SKM-1 (cell line): ENCODE measurements around the gene DENND2C.
A peak's percentile ranks its signal among the peaks of the same experiment; 100 is the strongest.

ENCODE experiments used
- DNase-seq: peaks from one replicate; lab custom pipeline; 2025; ENCODE audit not compliant: unreplicated experiment; lab: John Stamatoyannopoulos, UW

DENND2C gene, protein sequence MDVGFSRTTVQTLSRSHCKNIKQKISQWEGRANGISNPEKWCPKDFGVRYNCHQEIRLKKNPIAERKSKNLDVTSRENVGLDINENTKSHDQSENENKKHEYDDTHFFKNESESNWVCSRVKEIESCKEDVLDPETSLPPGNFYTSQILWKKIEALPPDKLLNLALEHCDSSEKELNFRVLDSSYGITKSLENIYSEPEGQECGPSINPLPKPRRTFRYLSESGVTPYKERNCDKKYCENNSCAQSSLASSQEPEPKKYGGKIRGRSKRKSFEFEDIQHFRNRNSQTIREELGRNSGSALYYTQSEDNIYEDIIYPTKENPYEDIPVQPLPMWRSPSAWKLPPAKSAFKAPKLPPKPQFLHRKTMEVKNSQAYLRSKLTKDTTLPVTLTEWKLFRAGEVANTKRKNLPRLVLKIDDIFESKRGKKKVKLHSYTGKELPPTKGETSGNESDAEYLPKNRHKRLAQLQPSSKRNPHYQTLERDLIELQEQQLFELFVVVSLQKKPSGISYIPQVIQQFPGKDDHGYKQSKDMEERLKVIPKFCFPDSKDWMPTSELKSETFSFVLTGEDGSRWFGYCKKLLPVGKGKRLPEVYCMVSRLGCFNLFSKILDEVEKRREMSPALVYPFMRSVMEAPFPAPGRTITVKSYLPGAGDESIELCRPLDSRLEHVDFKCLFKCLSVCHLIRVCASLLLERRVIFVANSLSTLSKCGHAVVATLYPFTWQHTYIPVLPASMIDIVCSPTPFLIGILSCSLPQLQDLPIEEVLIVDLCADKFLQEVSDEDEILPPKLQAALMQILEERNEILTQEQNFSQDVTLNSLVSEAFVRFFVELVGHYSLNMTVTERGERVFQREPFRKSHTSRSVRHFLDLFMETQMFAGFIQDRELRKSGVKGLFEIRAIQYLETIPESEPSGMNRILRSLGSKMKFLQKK

GRCh38 chr1:114669562-114670082 lies at the start of gene DENND2C:
Gene DENND2C, minus strand, starts transcription at chr1:114670049. Its CDS starts 44,065 bp downstream, at chr1:114625984.
- DNase-seq, result no peak

DNA sequence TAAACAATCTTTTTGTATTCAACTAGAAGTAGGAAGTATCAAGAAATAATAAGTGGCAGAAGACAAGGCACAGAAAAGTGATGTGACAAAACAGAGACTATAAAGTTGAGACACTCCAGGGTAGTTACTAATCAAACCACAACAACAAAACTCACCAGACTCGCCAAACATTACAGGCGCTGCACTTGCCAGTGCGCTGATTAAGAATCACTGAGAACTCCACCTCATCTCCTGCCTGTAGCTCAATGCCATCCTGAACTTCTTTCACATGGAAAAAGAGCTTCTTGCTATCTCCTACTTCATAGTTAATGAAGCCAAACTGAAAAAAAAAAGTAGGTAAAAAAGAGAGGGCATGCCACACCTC lies 49.6 kb upstream of the DENND2C start:
- DNase-seq, result no peak

DNA sequence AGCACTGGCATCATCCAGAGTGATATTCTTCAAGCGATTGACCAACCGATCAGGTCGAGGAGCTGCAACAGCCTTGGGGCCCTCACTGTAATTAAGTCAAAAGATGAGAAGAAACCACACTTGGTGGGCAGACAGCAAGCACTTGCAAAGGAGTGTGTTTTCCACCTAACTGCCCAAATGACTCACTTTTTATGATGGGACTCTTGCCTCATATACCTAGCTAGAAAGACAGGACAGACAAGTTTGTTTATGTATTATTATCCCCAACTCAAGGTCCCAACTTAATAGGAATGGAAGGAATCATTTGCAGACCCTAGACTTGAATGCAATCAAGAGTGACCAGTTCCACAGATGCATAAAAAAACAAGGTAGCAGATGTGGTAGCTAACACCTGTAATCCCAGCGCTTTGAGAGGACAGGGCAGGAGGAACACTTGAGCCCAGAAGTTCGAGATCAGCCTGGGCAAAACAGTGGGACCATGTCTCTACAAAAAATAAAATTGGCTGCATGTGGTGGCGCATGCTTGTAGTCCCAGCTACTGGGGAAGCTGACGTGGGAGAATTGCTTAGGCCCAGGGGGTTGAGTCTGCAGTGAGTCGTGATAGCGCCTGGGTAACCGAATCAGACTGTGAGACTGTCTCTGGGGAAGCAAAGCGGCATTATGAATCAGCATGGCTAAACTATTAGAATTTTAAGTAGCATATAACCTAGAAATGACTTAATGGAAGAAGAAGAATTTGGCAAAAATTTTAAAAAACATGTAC lies 49.0 kb upstream of the DENND2C start:
- DNase-seq, result no peak

DNA sequence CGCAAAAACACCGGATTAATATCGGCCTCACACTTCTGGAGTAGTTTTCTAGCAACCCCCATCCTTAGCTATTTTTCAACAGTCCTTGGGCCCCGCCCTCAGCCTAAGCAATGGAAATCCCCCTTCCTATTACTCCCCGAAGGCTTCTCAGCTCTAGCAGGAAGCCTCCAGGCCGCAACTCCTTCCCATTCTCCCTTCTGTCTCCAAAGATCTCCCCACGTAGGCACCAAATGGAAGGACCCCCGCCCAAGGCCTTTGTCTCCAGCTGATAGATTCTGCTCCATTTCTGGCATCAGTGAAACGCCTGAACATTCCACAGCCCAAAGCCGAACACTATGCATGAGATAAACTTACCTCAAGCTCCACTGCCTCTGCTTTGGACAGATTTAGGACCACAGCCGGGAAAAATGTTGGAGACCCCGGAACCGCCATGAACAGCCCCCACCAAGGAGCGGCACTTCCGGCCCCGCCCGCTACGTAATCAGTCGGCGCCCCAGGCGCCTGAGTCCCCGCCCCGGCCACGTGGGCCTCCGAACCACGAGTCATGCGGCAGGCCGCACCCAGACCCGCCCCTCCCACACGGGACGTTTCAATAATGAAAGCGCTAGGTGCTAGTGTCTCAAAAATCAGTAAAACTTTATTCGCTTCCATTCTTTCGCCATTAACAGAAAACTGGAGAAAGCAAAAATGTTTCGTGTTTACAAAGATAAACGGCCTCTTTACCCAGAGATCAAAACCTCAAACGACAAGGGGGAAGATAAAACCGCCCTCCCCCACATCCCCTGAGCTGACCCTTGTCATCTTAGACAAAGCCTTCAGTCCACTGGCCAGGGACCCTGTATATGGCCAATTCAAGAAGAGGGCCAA lies 46.7 kb upstream of the DENND2C start, which contains the start of gene NRAS:
Gene NRAS, minus strand, starts transcription at position 468 of the 867 bp plus-strand sequence. CDS start 611 bp downstream, outside the sequence.
- peak; percentile 67 for DNase-seq

DNA sequence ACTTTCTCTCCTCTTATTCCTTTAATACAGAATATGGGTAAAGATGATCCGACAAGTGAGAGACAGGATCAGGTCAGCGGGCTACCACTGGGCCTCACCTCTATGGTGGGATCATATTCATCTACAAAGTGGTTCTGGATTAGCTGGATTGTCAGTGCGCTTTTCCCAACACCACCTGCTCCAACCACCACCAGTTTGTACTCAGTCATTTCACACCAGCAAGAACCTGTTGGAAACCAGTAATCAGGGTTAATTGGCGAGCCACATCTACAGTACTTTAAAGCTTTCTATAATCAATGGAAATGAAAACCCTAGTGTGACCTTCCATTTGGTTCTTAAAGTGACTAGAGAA lies 46.1 kb upstream of the DENND2C start:
- no peak for DNase-seq

GRCh38 chr1:114712977-114713376 lies 43.1 kb upstream of the DENND2C start:
- no peak for DNase-seq

GRCh38 chr1:114710360-114710759 lies 40.5 kb upstream of the DENND2C start:
- DNase-seq, result no peak

DNA sequence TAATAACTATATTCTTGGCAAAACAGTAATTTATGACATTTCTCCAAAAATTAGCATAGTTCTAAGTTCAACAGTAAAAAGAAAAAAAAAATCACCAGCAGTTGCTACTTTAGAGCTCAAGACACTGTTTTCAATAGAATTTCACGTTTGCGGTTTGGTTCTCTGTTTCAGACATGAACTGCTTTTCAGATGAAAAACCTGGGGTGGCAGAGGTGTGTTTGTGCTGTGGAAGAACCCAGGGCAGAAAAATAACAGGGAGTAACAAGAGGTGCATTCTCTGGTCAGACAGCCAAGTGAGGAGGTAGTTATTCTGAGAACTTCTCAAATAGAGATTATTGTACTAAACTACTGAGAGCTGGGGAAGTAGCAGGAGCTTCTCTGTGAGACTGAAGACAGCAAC lies 37.8 kb upstream of the DENND2C start:
- no peak for DNase-seq

- DNase-seq, result no peak
Observed at GRCh38 chr1:114703242-114703641, 33.4 kb upstream of the DENND2C start.

DNA sequence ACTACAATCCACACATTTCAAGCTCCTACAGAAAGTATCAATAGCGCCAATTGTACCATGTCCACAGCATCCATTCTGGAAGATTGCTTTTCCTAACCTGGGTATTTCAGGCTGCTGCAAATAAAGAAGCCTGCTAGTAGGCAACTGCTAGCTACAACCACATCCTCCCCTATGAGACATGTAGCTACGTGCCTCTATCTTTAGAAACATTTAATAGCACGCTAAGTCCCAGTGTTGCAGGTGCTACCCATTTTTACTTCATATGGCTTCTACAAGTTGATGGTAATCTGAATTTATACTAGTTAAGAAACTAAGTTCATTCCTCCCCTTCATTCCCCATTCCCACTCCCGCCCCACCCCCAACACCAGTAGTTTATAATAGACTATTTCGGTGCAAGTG lies 32.9 kb upstream of the DENND2C start:
- no peak for DNase-seq

DNA sequence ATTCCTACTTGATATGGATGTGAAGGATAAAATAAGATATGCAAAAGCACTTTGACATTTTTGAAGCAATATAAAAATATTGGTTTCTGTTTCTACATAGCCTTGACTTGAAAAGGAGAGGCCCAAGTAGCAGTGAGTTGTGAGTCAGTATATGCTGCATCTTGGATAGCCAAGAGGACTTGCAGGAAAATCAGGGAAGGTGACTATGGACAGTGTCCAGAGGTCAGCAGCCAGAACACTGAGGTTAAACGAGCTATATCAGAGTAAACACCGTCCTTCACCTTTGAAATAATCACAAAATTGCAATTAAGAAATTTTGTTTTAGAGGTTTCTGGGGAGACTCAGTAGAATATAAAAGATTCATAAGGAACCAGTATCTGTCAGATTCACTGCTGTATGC lies 32.1 kb upstream of the DENND2C start:
- no peak for DNase-seq

DNA sequence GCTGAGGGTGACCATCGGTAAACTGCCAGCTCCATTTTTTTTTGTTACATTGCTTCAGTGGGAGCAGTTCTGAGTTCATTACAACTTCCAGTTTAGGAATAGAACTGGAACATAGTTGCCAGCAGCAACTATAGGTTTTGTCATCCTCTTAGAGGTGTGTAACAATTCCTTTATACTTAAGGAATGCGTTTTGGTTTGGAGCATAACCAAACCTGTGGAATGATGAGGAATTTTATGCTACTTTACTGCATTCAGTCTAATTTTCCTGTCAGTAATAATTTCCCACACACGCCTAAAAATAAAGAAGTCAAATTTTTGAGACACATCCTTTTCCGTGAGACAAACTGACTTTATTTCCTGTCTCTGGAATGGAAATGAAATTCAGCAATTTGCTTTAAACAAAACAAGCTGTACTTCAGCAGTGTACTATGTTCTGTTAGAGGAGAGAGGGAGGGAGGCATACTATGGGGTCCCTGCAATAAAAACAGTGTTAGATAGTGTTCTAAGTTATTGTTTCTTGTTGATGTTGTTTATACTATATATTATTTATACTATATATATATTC lies 30.3 kb upstream of the DENND2C start:
- no peak for DNase-seq

- DNase-seq, result no peak
Observed at GRCh38 chr1:114696810-114697209, 27.0 kb upstream of the DENND2C start.

DNA sequence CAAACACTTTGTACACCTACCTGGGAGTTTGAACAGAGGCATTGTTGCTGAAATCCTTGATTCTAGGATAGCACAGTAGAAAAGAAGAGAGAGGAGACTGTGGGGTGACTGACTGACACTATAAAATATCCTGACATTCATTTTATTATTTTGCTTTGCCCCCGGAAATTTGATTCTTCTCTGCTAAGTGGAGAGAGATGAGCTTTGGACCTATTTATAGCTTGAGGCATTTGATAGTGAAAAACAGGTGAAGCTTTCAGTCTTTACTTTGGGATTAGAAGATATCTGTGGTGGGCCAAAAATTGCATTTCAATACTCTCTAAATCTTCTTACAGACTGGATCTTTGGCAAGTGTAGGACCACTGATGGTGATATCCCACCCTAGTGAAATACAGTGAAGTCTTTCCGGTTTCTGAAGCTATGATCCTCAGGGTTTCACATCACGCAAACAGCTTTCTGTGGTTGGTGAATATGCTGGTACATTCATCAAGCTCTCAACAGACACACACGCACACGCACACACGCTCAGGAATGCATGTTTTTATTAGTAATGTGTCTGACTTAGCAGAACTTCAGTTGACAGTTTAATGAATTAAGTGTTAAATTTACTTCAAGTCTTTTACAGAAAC lies 25.7 kb upstream of the DENND2C start, which contains the start of gene AMPD1:
Gene AMPD1, minus strand, starts transcription at position 117 of the 629 bp plus-strand sequence. Its CDS starts 75 bp downstream, at position 42.
- no peak for DNase-seq

DNA sequence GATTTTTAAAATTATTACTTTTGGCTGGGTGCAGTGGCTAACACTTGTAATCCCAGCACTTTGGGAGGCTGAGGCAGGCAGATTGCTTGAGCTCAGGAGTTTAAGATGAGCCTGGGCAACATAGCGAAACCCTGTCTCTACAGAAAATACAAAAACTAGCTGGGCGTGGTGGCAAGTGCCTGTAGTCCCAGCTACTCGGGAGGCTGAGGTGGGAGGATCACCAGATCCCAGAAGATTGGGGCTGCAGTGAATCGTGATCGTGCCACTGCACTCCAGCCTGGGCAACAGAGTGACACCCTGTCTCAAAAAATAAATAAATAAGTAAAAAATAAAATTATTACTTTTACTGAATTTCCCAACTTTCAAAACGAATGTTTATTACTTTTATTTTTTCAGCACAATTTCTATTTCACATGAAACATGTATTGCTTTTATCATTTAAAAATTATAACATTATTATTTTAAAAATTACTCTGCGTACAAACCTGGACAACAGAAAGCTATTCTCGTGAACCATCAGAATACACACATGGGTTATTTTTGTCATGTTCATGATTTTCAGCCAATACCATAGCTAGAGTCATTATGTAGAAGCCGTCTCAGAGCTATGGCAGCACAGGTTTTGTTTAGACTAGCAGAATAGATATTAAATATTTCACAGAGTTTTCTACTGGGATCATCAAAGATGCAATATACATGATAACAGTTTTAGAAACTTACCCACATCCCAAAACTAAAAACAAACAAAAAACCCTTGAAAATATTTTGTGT lies 24.9 kb upstream of the DENND2C start:
- no peak for DNase-seq

- no peak for DNase-seq
Observed at GRCh38 chr1:114692947-114693346, 23.1 kb upstream of the DENND2C start.

DNA sequence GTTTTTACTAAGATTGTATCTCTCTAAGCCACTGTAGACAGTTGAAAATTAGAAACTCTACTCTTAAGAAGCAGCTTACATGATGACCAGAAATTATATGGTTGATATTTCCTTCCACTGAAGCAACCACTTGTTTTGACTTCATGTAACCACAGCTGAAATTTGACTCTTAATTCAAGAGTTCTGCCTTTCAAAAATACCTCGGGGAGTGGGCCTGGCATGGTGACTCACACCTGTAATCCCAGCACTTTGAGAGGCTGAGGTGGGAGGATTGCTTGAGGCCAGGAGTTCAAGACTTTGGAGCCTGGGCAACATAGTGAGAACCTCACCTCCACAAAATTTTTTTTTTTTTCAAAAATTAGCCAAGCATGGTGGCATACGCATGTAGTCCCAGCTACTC lies 21.2 kb upstream of the DENND2C start:
- DNase-seq, result no peak

DNA sequence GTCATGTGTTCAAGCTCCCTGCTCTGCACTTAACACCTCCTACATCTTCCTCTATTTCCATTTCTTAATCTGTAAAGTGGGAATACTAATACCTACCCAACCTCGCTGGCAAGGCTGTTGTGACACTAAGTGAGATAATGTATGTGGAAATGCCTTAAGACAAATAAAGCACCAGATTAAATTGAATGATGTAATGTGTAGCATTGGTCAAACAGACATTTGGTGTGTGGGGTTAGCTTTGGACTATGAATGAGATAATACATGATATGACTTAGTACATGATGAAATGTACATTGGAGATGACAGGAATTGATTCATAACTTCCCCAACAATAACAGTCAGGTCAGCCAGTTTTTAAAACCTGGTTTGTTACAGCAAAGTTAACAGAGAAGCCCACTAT lies 20.3 kb upstream of the DENND2C start:
- DNase-seq, result no peak
